NCI-H1048 (cell line): ENCODE results near the gene SOCS6.
"Not testable (repeated sequence)": the region's sequence is repeated elsewhere in the genome, so short reads cannot be mapped to it uniquely, and the experiment has no call there.

Source experiments
- DNase-seq: peaks from one replicate; lab custom pipeline; 2025; lab: John Stamatoyannopoulos, UW

Gene SOCS6

DNA sequence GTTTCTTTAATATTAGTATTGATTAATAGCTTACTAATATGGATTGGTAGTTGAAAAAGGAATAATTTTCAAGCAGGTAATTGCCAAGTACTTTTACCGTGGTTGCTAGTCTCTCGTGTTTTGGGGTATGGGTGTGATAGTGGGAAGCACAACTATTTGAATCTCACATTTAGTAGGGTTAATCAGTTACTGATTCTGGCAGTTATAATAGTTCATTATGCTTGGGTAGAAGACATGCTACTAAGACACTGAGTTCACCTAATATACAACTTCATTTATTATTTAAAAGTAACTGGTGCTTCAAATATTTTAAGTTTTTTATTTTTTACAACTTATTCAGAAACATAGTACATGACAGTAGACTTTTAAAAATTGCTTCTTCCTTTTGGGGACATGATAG lies 33.5 kb downstream of the SOCS6 start:
- DNase-seq = no peak

GRCh38 chr18:70322928-70323327 lies 34.1 kb downstream of the SOCS6 start:
- no peak for DNase-seq

- no peak for DNase-seq
Observed at GRCh38 chr18:70324897-70325296, 36.1 kb downstream of the SOCS6 start.

DNA sequence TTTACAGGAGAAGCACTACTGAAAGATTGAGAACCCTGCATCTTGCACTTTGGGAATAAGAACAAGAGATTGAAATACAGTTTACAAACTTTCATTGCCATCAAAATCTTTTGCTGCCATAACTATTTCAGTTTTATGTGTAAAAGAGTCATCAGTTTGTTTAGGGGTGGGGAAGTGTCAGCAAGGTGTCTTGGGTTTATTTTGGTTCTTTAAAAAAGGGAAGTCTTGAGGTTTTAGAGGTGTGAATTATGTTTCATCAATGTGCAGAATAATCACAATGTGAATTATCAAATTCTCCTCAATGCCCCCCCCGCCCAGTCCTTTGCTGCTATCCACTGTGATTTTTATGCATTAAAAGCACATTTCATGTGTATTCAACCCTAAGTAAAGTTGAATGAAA lies 37.4 kb downstream of the SOCS6 start:
- no peak for DNase-seq

GRCh38 chr18:70328169-70328568 lies 39.3 kb downstream of the SOCS6 start:
- no peak for DNase-seq

DNA sequence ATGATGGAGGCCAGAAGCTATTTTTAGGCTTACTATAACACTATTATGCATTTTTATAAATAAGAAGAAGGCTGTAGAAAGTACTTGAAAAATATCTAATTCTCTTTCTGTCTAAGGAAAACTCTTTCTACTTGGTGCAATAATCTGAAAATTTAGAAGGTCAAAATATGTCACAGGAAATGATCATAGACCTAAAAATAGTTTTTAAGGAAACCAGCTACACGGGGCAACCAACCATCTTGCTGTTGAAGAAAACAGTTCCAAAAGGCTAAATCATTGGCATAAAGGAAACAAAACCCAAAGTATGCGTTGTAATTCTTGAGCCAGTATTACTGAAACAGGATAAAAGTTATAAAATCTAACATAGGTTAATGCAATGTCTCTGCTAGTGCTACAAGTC lies 40.2 kb downstream of the SOCS6 start:
- no peak for DNase-seq

DNA sequence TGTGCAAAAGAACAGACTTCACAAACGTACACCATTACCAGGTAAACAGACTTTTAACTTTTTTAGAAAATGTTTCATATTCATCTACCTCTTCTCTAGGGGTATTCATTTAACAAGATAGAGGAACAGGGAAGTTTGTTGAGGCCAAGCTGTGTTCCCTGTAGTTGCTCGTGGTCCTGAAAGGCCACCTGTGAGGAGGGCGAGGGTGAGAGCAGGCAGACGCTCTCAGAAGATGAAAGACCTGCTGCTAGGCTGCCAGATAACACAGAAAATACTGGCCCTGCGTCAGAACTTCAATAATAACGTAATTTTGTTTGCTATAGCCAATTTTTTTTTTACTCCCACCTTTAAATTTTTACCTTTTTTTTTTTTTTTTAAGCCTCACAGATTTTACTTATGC lies 42.0 kb downstream of the SOCS6 start:
- DNase-seq = no peak

DNA sequence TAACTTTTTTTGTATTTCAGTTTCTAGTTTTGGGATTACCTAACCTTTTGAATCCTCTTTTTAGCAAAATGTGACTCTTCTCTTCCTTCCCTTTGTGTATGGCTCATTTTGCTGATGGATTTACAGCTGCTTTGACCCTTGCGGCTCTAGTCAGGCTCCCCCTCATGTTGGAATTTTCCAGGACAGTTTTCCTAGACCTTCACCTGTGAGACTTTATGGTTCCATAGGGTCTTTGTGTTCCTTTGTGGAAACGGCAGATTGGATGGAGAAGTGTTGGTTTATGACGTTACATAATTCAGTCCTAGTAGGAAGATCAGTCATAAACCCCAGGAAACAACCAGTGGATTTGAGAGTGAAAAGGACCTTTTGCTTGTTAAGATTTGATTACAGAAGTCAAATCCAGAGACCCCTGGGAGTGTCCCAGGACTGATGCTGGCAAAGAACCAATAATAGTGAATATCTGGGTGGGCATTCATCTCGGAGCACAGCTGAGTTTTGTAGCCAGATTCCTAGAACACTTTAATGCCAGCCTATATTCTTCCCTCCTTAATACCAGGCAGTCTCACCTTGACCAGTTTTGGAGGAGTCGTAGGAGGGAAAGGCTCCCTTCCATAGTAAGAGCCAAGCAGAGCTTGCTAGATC lies 42.7 kb downstream of the SOCS6 start:
- DNase-seq = no peak

DNA sequence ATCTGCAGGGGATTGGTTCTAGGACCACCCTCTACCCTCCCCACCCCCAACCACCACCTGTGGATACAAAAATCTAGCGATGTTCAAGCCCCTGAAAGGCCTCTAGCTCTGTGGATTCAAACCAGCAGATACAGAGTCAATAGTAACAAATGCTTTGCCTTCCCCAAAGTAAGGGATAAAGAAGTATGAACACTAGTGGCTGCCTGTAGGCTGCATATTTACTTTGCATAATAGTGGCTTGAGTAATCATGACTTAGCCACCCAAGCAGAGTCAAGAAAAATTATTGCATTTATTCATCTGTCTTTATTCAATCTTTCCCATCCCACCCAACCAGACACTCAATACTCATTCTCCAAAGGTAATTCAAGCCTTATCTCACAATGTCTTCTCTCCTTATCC lies 43.8 kb downstream of the SOCS6 start:
- no peak for DNase-seq

DNA sequence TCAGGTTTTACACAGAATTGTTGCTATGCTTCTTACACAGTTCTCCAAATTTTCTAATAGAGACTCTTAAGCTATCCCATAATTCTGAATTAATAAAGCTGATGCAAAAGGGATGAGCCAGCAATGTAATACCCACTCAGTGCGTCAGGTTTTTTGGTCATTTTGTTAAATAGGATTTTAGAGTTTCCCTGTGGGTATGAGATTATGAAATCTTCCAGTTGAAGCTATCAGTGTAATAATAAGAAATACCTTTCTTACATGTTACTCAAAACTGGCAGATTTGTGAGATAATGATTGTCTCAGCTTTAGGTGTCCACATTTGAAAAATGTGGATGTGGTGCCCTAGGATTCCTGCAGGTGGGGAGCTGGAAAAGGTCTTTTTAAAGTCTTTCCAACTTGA lies 44.5 kb downstream of the SOCS6 start:
- DNase-seq = no peak

DNA sequence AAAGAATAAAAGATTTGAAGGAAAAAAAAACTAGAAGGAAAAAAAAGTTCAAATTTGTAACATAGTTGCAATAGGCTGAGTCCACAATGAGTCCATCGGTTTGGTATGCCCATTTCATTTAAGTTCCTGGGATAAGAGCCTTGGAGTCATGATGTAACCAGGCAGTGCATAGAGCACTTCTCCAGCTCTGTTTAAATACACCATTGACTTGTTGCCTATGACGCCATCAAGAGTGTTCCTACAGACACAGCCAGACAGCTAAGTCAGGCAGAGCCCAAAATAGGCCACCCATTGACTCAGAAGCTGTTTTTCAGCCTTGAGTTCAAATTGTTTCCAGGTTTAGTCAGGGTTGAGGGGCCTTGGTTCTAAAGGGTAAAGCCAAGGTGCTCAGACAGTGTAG lies 44.9 kb downstream of the SOCS6 start:
- DNase-seq = no peak

- no peak for DNase-seq
Observed at GRCh38 chr18:70334264-70334663, 45.4 kb downstream of the SOCS6 start.

- no peak for DNase-seq
Observed at GRCh38 chr18:70334728-70335329, 46.0 kb downstream of the SOCS6 start.

DNA sequence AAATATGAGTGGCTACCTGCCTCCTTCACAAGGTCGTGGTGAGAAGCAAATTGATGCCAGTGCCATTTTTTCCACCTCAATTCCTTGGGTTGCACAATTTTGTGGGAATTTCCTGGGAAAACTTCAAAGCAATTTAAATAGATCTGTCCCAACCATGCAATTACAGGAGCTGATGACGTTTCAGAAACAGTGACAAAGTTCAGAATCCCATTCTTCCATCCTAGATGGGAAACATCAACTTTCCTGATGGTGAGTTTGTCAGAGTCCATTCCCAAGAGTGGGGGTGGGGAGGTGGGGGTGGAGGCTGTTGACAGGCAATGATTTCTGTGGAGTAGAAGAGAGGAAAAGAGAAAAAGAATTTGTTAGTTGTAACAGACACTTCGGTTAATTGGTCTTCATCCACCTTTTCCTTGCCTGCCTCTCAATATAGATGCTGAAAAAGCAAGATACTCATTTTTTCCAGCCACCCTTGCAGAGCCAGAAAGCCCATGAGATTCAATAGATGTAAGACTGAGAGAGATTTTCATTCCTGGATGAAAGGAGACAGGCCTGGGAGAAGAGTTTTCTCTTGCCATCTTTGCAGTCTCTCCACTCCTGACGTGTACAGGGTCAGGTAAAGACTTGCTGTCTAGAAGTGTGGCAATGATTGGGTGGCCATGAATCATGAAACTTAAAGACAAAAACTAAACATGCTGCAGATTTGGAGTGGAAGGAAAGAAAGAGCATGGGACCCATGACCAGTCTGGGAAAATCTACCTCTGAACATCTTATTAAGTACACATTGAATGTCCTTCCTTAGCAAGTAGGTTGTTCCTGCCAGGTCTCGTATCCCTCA lies 47.3 kb downstream of the SOCS6 start:
- no peak for DNase-seq

- no peak for DNase-seq
Observed at GRCh38 chr18:70337139-70337972, 48.5 kb downstream of the SOCS6 start.

- DNase-seq = no peak
Observed at GRCh38 chr18:70338890-70339289, 50.0 kb downstream of the SOCS6 start.

DNA sequence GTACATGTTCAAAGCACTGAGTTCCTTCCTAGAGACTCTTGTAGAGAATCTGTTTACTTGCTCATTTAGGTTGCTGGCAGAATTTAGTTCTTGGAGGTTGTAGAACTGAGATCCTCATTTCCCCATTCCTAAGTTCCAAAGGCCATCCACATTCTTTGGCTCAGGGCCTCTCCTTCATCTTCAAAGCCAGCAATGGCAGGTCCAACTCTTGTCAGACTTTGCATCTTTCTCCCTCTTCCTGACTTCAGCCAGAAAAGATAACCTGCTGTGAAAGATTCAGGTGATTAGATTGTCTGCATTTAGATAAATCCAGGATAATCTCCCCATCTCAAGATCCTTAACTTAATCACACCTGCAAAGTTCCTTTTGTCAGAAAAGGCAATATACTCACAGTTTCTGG lies 51.1 kb downstream of the SOCS6 start:
- DNase-seq = no peak

GRCh38 chr18:70348481-70348880 lies 59.6 kb downstream of the SOCS6 start:
- DNase-seq = not testable (repeated sequence)

DNA sequence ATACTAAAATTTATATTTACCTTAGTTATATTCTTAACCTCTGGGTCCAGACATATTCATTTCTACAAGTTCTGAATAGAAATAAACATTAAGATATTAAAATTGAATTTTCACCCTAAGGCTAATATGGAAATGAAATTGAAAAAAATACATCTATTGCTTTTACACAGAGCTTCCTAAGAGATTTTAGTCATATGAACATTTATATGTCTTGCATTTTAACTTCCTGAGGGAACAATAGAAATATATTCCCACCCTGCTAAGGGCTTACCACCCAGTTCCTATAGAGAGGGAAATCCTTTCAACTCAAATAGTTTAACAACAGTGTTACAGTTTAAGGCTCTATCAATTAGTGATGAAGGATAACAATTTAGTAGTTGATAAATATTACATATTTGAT lies 60.5 kb downstream of the SOCS6 start:
- no peak for DNase-seq

- DNase-seq = no peak
Observed at GRCh38 chr18:70354080-70354479, 65.2 kb downstream of the SOCS6 start.

DNA sequence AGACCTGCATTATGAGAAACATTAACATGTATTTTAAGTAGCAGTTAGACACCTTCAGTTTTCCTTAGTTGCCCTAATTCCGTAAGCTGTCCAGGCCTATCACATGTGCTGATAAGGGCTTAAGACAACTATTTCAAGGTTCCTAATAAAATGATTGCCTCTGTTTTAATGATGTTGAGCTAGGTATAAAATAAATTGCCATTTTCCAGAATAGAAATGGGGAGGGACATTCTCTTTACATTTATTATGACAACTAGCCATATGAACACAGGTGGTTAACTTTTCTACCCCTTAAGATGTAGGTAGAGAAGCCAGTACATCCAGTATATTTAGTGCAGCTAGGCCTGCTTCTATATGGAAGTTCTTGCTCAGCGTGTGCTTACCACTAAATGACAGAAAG lies 65.9 kb downstream of the SOCS6 start:
- DNase-seq = no peak

GRCh38 chr18:70355620-70356385 lies 67.0 kb downstream of the SOCS6 start:
- DNase-seq = no peak
